Right lobe of liver (tissue), 6 donors: Measurements from ENCODE around the gene CBY1. TPM values are rescaled to one million over a fixed set of nuclear protein-coding genes. Genes with fewer than 3 reads are reported as not detected.
"Not testable (repeated sequence)": the region's sequence is repeated elsewhere in the genome, so short reads cannot be mapped to it uniquely, and the experiment has no call there.

Experiments
- ATAC-seq, 4 donors: fragments of 200-7000 bp; cut with Tn5 transposase; one replicate each; pipeline ENCODE4 v1.9.1; 2020; ENCODE audit warnings: mild to moderate bottlenecking in 4 of 4, moderate library complexity in 4 of 4
- DNase-seq, 3 donors: peaks; one replicate each; pipeline ENCODE4 v3.0.0-alpha.2; 2020
- H3K27ac ChIP-seq, 3 donors: fragments of 200-600 bp; one replicate each; pipeline ENCODE4 v1.8.0; 2022
- H3K27me3 ChIP-seq, 2 donors: fragments of 200-600 bp; one replicate each; pipeline ENCODE4 v1.8.0; 2022
- H3K36me3 ChIP-seq, 4 donors: fragments of 200-600 bp; sonication (generic) in 1 of 4; one replicate each; pipeline versions ENCODE4 v1.5.1 to v1.8.0; 2017 to 2022; ENCODE audit warnings: control low read depth in 1 of 4
- H3K4me1 ChIP-seq, 4 donors: fragments of 200-600 bp; sonication (generic) in 1 of 4; one replicate each; pipeline versions ENCODE4 v1.5.1 to v1.8.0; 2017 to 2022; ENCODE audit warnings: control low read depth in 1 of 4
- H3K4me3 ChIP-seq, 3 donors: fragments of 200-600 bp; one replicate each; pipeline ENCODE4 v1.8.0; 2022
- H3K9me3 ChIP-seq, 4 donors: fragments of 200-600 bp; sonication (generic) in 1 of 4; one replicate each; pipeline versions ENCODE4 v1.5.1 to v1.8.0; 2017 to 2022; ENCODE audit warnings: control low read depth in 1 of 4
- POLR2A ChIP-seq: fragments of 450-650 bp; IDR thresholded peaks from one replicate; pipeline ENCODE4 v1.6.1; 2017; ENCODE audit warnings: antibody characterized with exemption, mild to moderate bottlenecking
- WGBS: methylation state at CpG from one replicate; pipeline ENCODE4 v1.1.6; 2018; ENCODE audit warnings: low coverage, low lambda C conversion rate; ENCODE audit not compliant: insufficient coverage; ENCODE audit errors: missing lambda C conversion rate; 5-methylcytosine and 5-hydroxymethylcytosine counted together
- intact Hi-C, 2 donors: fragments of 100-400 bp; cut with DNase I; formaldehyde crosslinking; loops; one replicate each; pipeline versions ENCODE4 v1.11.2 to v1.14.1; 2022
- total RNA-seq, 6 experiments: library from RNA; depleted of rRNA in 2 of 6; stranded (reverse); fragments of >200 nt in 2 of 6; fragmentation: NEBNext Ultra II Directional in 3 of 6; extraction: Animal tissue kit (Norgen Biotek cat#: 25700) in 3 of 6; gene quantifications; one replicate each; pipeline versions ENCODE4 v1.1.0 to v1.2.4, GENCODE V29; 2016 to 2023
- TF ChIP-seq, protein P1 (sequence below), 4 donors: fragments of 200-600 bp in 3 of 4; fragments of 450-650 bp in 1 of 4; IDR thresholded peaks; one replicate each; pipeline versions ENCODE4 v1.5.1 to v1.8.0; 2016 to 2022; ENCODE audit warnings: antibody characterized with exemption in 4 of 4, mild to moderate bottlenecking in 2 of 4
- donor health status: DM: no; HTN: yes; CAD: no.
- donor health status: DM: no; HTN: no; CAD: no.
- donor health status: DM: no; HTN: no; CAD: no.
- donor health status: DM: no; HTN: yes; CAD: no.
- donor health status: DM: no; HTN: yes; CAD: no.

CBY1 gene
- total RNA-seq, 6 experiments from 2014 or later = 6.1 to 14.4 (median 11.6) TPM

- peak; percentile 36 to 84 (median 75) for ATAC-seq
- intact Hi-C loops = no loop called here
- Histone ChIP-seq H3K4me3 (no peak overlapping the region), H3K27me3 (no peaks in the 10 kb centered on the region), H3K9me3 (no peaks in the 10 kb centered on the region), H3K36me3 (no peaks in the 10 kb centered on the region), H3K4me1 (peaks cover 0 to 22% (median 0%) of the 10 kb centered on the region in 4 donors), H3K27ac (no peak overlapping the region)
- 80% methylated on average over 3 of the region's 5 CpGs for WGBS
- TF ChIP-seq, protein P1, sequence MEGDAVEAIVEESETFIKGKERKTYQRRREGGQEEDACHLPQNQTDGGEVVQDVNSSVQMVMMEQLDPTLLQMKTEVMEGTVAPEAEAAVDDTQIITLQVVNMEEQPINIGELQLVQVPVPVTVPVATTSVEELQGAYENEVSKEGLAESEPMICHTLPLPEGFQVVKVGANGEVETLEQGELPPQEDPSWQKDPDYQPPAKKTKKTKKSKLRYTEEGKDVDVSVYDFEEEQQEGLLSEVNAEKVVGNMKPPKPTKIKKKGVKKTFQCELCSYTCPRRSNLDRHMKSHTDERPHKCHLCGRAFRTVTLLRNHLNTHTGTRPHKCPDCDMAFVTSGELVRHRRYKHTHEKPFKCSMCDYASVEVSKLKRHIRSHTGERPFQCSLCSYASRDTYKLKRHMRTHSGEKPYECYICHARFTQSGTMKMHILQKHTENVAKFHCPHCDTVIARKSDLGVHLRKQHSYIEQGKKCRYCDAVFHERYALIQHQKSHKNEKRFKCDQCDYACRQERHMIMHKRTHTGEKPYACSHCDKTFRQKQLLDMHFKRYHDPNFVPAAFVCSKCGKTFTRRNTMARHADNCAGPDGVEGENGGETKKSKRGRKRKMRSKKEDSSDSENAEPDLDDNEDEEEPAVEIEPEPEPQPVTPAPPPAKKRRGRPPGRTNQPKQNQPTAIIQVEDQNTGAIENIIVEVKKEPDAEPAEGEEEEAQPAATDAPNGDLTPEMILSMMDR (IDR thresholded peaks at IDR 0.05) = no peak
- TF ChIP-seq POLR2A = no peak
- DNase-seq = peak in 1 of 3 donors; percentile 75
These were observed 44.9 kb upstream of the CBY1 start for GRCh38 chr22:38611559-38611958.

GRCh38 chr22:38612217-38613006 lies 44.0 kb upstream of the CBY1 start:
- Histone ChIP-seq H3K27ac (no peak overlapping the region), H3K4me1 (peaks cover 0 to 14% (median 0%) of the 10 kb centered on the region in 4 donors), H3K4me3 (no peak overlapping the region), H3K36me3 (no peaks in the 10 kb centered on the region), H3K27me3 (no peaks in the 10 kb centered on the region), H3K9me3 (no peaks in the 10 kb centered on the region)
- 80% methylated on average over 5 of the region's 5 CpGs for WGBS
- peak in 2 of 3 donors; percentile 30 to 54 for DNase-seq
- TF ChIP-seq, protein P1 (IDR thresholded peaks at IDR 0.05) = no peak
- TF ChIP-seq POLR2A = no peak
- intact Hi-C loops = no loop called here
- ATAC-seq = peak in 1 of 4 donors; percentile 52

GRCh38 chr22:38613588-38613987 lies 42.9 kb upstream of the CBY1 start:
- Histone ChIP-seq H3K36me3 (no peaks in the 10 kb centered on the region), H3K9me3 (no peaks in the 10 kb centered on the region), H3K27ac (no peak overlapping the region), H3K4me1 (peaks cover 0 to 10% (median 0%) of the 10 kb centered on the region in 4 donors), H3K4me3 (no peak overlapping the region), H3K27me3 (no peaks in the 10 kb centered on the region)
- DNase-seq (no peak), ATAC-seq (no peak)
- WGBS = 73% methylated on average over 4 of the region's 4 CpGs
- intact Hi-C loops = no loop called here
- TF ChIP-seq POLR2A = no peak
- TF ChIP-seq, protein P1 (IDR thresholded peaks at IDR 0.05) = no peak

GRCh38 chr22:38614332-38615063 lies 41.9 kb upstream of the CBY1 start:
- Histone ChIP-seq H3K27ac (no peak overlapping the region), H3K36me3 (no peaks in the 10 kb centered on the region), H3K4me3 (no peak overlapping the region), H3K4me1 (peaks cover 0 to 10% (median 0%) of the 10 kb centered on the region in 4 donors), H3K9me3 (no peaks in the 10 kb centered on the region), H3K27me3 (no peaks in the 10 kb centered on the region)
- ATAC-seq = peak in 2 of 4 donors; percentile 14 to 87
- TF ChIP-seq, protein P1 (IDR thresholded peaks at IDR 0.05) = no peak
- TF ChIP-seq POLR2A = no peak
- WGBS = 37% methylated on average over 4 of the region's 4 CpGs
- DNase-seq = no peak
- intact Hi-C loops = no loop called here

- intact Hi-C loops = not testable (repeated sequence)
- 81% methylated on average over 9 of the region's 9 CpGs for WGBS
These were observed 41.4 kb upstream of the CBY1 start for GRCh38 chr22:38615064-38615405.

More at GRCh38 chr22:38615064-38615405, 41.4 kb upstream of the CBY1 start:
- not testable (repeated sequence) for H3K9me3 ChIP-seq, H3K4me3 ChIP-seq, H3K27ac ChIP-seq, H3K27me3 ChIP-seq, H3K36me3 ChIP-seq
- DNase-seq = peak in 1 of 3 donors; percentile 17
- peaks cover 0 to 10% (median 0%) of the 10 kb centered on the region in 4 donors for H3K4me1 ChIP-seq
- ATAC-seq = peak in 1 of 4 donors; percentile 7
